SK-N-SH (cell line): Measurements from ENCODE around the gene CST6. TPM values are rescaled to one million over a fixed set of nuclear protein-coding genes. Genes with fewer than 3 reads are reported as not detected.

ENCODE experiments used
- CTCF ChIA-PET: fragments of 300-600, 350-600 bp; formaldehyde crosslinking; extraction: SDS; loops from one replicate; lab custom pipeline; 2021; lab: Yijun Ruan, JAX
- POLR2A ChIA-PET: fragments of 350-600 bp; sonication (Branson Sonifier 250); formaldehyde crosslinking; extraction: SDS; loops from one replicate; lab custom pipeline; 2020; ENCODE audit warnings: antibody characterized with exemption, inconsistent platforms; lab: Yijun Ruan, JAX
- DNase-seq: peaks from one replicate; pipeline ENCODE4 v3.0.0; 2012
- H2AFZ ChIP-seq: fragments of 200-600 bp; sonication (generic); 2 replicates; pipeline ENCODE4 v1.8.1; 2016; ENCODE audit warnings: antibody characterized with exemption, mild to moderate bottlenecking, low read depth
- H3F3A ChIP-seq: fragments of 200-600 bp; sonication (generic); replicated peaks from 2 replicates; pipeline ENCODE3; 2016; ENCODE audit warnings: antibody characterized with exemption, mild to moderate bottlenecking; ENCODE audit not compliant: insufficient read depth
- H3K27ac ChIP-seq, 2 experiments: fragments of 200-500 bp in 1 of 2; fragments of 200-600 bp in 1 of 2; sonication (Bioruptor generic) in 1 of 2; sonication (generic), shearing (Covaris generic) in 1 of 2; 2 replicates each; pipeline versions ENCODE4 v1.5.1 to v1.6.1; 2014 to 2016; ENCODE audit warnings: low read depth in 2 of 2, inconsistent platforms in 1 of 2, low read length in 1 of 2, mild to moderate bottlenecking in 1 of 2, mixed read lengths in 1 of 2
- H3K27me3 ChIP-seq: fragments of 200-600 bp; sonication (generic), shearing (Covaris generic); 2 replicates; pipeline ENCODE4 v1.6.1; 2016; ENCODE audit warnings: mixed run types; ENCODE audit not compliant: insufficient read depth
- H3K36me3 ChIP-seq, 2 experiments: fragments of 200-500 bp in 1 of 2; fragments of 200-600 bp in 1 of 2; sonication (Bioruptor generic) in 1 of 2; sonication (generic) in 1 of 2; replicated peaks in 1 of 2; 2 replicates each; pipeline versions ENCODE3 to v1.5.1; 2014 to 2016; ENCODE audit warnings: low read length in 1 of 2, mild to moderate bottlenecking in 1 of 2; ENCODE audit not compliant: insufficient read depth in 2 of 2, control insufficient read depth in 1 of 2
- H3K4me1 ChIP-seq, 2 experiments: fragments of 200-500 bp in 1 of 2; fragments of 200-600 bp in 1 of 2; sonication (Bioruptor generic) in 1 of 2; sonication (generic), shearing (Covaris generic) in 1 of 2; 2 replicates each; pipeline versions ENCODE4 v1.5.1 to v1.6.1; 2014 to 2016; ENCODE audit warnings: low read depth in 1 of 2, low read length in 1 of 2, mixed run types in 1 of 2; ENCODE audit not compliant: insufficient read depth in 2 of 2, control insufficient read depth in 1 of 2
- H3K4me2 ChIP-seq: fragments of 200-600 bp; sonication (generic), shearing (Covaris generic); 2 replicates; pipeline ENCODE4 v1.6.1; 2017; ENCODE audit warnings: mixed run types
- H3K4me3 ChIP-seq, 2 experiments: fragments of 200-500 bp in 1 of 2; fragments of 200-600 bp in 1 of 2; sonication (Bioruptor generic) in 1 of 2; sonication (generic), shearing (Covaris generic) in 1 of 2; 2 replicates each; pipeline versions ENCODE4 v1.5.1 to v1.8.1; 2014 to 2016; ENCODE audit warnings: low read depth in 2 of 2, inconsistent platforms in 1 of 2, low read length in 1 of 2, mild to moderate bottlenecking in 1 of 2, mixed read lengths in 1 of 2, moderate library complexity in 1 of 2
- H3K79me2 ChIP-seq: fragments of 200-600 bp; sonication (generic); 2 replicates; pipeline ENCODE4 v1.8.1; 2017; ENCODE audit warnings: mild to moderate bottlenecking; ENCODE audit not compliant: insufficient read depth
- H3K9ac ChIP-seq: fragments of 200-600 bp; sonication (generic); 2 replicates; pipeline ENCODE4 v1.6.1; 2017; ENCODE audit warnings: mixed run types
- H3K9me2 ChIP-seq: fragments of 200-600 bp; sonication (generic); 2 replicates; pipeline ENCODE4 v1.6.1; 2017; ENCODE audit warnings: mixed run types
- H3K9me3 ChIP-seq: fragments of 200-600 bp; sonication (generic); 2 replicates; pipeline ENCODE4 v1.6.1; 2017; ENCODE audit warnings: mixed run types, mild to moderate bottlenecking, moderate library complexity
- H4K20me1 ChIP-seq: fragments of 200-600 bp; sonication (generic); 2 replicates; pipeline ENCODE4 v1.6.1; 2017; ENCODE audit warnings: mild to moderate bottlenecking, mixed run types; ENCODE audit not compliant: insufficient read depth
- ELF1 ChIP-seq: IDR thresholded peaks from 2 replicates; pipeline ENCODE4 v1.4.0; 2012
- EP300 ChIP-seq, 2 experiments: IDR thresholded peaks; 2 replicates each; pipeline versions ENCODE4 v1.4.0 to v1.6.1; 2012; ENCODE audit warnings: borderline replicate concordance in 1 of 2, low read depth in 1 of 2, low read length in 1 of 2
- GABPA ChIP-seq: IDR thresholded peaks from 2 replicates; pipeline ENCODE4 v1.4.0; 2012; ENCODE audit warnings: low read depth, mild to moderate bottlenecking
- JUND ChIP-seq: IDR thresholded peaks from 2 replicates; pipeline ENCODE4 v1.4.0; 2012
- MEF2A ChIP-seq: IDR thresholded peaks from 2 replicates; pipeline ENCODE4 v1.4.0; 2012; ENCODE audit warnings: low read depth, borderline replicate concordance
- NFIC ChIP-seq: IDR thresholded peaks from 2 replicates; pipeline ENCODE4 v1.4.0; 2012; ENCODE audit warnings: borderline replicate concordance
- RXRA ChIP-seq: IDR thresholded peaks from 2 replicates; pipeline ENCODE4 v1.4.0; 2012; ENCODE audit warnings: low read depth, mild to moderate bottlenecking, borderline replicate concordance
- SMC3 ChIP-seq: IDR thresholded peaks from 2 replicates; pipeline ENCODE4 v1.6.1; 2012; ENCODE audit warnings: low read depth, low read length, improper control_type of control experiment
- TEAD4 ChIP-seq: IDR thresholded peaks from 2 replicates; pipeline ENCODE4 v1.4.0; 2012; ENCODE audit warnings: mild to moderate bottlenecking, borderline replicate concordance; ENCODE audit not compliant: insufficient read depth
- YY1 ChIP-seq: IDR thresholded peaks from 2 replicates; pipeline ENCODE4 v1.4.0; 2012; ENCODE audit warnings: low read depth, mild to moderate bottlenecking
- WGBS: methylation state at CpG from one replicate; pipeline ENCODE4 v1.1.6; 2017; ENCODE audit warnings: low lambda C conversion rate; 5-methylcytosine and 5-hydroxymethylcytosine counted together
- polyA plus RNA-seq, 3 experiments: library from polyadenylated mRNA; depleted of rRNA; stranded (reverse); fragments of >200 nt; gene quantifications; 2 replicates each; pipeline ENCODE4 v1.2.3, GENCODE V29; 2012
- TF ChIP-seq, protein P1 (sequence below): IDR thresholded peaks from 2 replicates; pipeline ENCODE4 v1.6.1; 2012; ENCODE audit warnings: mild to moderate bottlenecking, low read depth, low read length, moderate library complexity
- TF ChIP-seq, protein P2 (sequence below): IDR thresholded peaks from 2 replicates; pipeline ENCODE4 v1.4.0; 2012; ENCODE audit warnings: low read depth
- TF ChIP-seq, protein P3 (sequence below): fragments of 150-350 bp; IDR thresholded peaks from 2 replicates; pipeline ENCODE4 v1.6.1; 2017; ENCODE audit warnings: antibody characterized with exemption, low read length, low read depth, borderline replicate concordance

Gene CST6
- 0.60 and 0.90 TPM in 2 replicates for polyA plus RNA-seq (2012; rRNA removed)
- 0.24 and 0.52 TPM in 2 replicates for polyA plus RNA-seq (2012; cell fraction: cytosol; rRNA removed)
- 0.28 and 0.71 TPM in 2 replicates for polyA plus RNA-seq (2012; cell fraction: nucleus; rRNA removed)

DNA sequence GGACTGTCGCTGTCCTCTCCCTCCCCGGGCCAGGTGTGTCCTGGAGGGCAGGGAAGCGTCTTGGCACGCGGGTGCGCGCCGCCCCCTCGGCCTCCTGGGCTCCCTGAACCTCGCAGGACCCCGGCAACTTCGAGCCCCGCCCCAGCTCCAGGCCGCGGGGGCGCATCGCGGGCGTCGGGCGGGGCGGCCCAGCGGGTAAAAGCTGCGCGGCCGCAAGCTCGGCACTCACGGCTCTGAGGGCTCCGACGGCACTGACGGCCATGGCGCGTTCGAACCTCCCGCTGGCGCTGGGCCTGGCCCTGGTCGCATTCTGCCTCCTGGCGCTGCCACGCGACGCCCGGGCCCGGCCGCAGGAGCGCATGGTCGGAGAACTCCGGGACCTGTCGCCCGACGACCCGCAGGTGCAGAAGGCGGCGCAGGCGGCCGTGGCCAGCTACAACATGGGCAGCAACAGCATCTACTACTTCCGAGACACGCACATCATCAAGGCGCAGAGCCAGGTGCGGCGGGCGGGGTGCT lies at the start of gene CST6:
CST6 (plus strand) TSS at position 224 of the 519 bp plus-strand sequence; CDS start at position 261, 37 bp downstream.
- Histone ChIP-seq H4K20me1 (no peaks in the 10 kb centered on the region), H3K27ac (peak within 1 kb of the TSS in 1 of 2 experiments; percentile 10; a peak in 1 of 4 replicates), H3K4me1 (peaks cover 15 to 29% of the 10 kb centered on the region in 2 experiments; a peak in 3 of 4 replicates), H3K9me2 (no peaks in the 10 kb centered on the region)
- TF ChIP-seq EP300 (IDR thresholded peaks at IDR 0.05; ENCODE audit: borderline replicate concordance in 1 of 2, low read depth in 1 of 2, low read length in 1 of 2) (no peak), YY1 (no peak), SMC3 (no peak), TEAD4 (no peak), ELF1 (no peak), NFIC (no peak), JUND (no peak), GABPA (no peak), RXRA (no peak), MEF2A (no peak)
- TF ChIP-seq, protein P1, sequence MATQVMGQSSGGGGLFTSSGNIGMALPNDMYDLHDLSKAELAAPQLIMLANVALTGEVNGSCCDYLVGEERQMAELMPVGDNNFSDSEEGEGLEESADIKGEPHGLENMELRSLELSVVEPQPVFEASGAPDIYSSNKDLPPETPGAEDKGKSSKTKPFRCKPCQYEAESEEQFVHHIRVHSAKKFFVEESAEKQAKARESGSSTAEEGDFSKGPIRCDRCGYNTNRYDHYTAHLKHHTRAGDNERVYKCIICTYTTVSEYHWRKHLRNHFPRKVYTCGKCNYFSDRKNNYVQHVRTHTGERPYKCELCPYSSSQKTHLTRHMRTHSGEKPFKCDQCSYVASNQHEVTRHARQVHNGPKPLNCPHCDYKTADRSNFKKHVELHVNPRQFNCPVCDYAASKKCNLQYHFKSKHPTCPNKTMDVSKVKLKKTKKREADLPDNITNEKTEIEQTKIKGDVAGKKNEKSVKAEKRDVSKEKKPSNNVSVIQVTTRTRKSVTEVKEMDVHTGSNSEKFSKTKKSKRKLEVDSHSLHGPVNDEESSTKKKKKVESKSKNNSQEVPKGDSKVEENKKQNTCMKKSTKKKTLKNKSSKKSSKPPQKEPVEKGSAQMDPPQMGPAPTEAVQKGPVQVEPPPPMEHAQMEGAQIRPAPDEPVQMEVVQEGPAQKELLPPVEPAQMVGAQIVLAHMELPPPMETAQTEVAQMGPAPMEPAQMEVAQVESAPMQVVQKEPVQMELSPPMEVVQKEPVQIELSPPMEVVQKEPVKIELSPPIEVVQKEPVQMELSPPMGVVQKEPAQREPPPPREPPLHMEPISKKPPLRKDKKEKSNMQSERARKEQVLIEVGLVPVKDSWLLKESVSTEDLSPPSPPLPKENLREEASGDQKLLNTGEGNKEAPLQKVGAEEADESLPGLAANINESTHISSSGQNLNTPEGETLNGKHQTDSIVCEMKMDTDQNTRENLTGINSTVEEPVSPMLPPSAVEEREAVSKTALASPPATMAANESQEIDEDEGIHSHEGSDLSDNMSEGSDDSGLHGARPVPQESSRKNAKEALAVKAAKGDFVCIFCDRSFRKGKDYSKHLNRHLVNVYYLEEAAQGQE = no peak
- TF ChIP-seq, protein P2, sequence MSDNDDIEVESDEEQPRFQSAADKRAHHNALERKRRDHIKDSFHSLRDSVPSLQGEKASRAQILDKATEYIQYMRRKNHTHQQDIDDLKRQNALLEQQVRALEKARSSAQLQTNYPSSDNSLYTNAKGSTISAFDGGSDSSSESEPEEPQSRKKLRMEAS = no peak
- TF ChIP-seq, protein P3, sequence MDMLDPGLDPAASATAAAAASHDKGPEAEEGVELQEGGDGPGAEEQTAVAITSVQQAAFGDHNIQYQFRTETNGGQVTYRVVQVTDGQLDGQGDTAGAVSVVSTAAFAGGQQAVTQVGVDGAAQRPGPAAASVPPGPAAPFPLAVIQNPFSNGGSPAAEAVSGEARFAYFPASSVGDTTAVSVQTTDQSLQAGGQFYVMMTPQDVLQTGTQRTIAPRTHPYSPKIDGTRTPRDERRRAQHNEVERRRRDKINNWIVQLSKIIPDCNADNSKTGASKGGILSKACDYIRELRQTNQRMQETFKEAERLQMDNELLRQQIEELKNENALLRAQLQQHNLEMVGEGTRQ = no peak
- TF ChIP-seq, all 33 proteins: peak for 0
- peaks cover 10% of the 10 kb centered on the region; the same call in 1 of the 2 replicates for H3K79me2 ChIP-seq
- H3K4me3 ChIP-seq = no peak within 1 kb of the TSS
- 70% methylated on average over 26 of the region's 61 CpGs for WGBS
- no peaks in the 10 kb centered on the region for H3K36me3 ChIP-seq
- H2AFZ ChIP-seq = no peak within 1 kb of the TSS
- H3K9ac ChIP-seq = no peak within 1 kb of the TSS
- H3K4me2 ChIP-seq = no peak within 1 kb of the TSS
- peak; percentile 52 for DNase-seq
- H3K9me3 ChIP-seq = no peaks in the 10 kb centered on the region
- H3F3A ChIP-seq = peaks cover 43% of the 10 kb centered on the region
- POLR2A ChIA-PET = no interaction called here
- CTCF ChIA-PET = interaction anchor here (0.7 to 4.3 kb wide), 4 partner anchors 9 to 56 kb away, joined by 3 to 36 read pairs (median 8); partner anchors contain the start of genes BANF1 and EIF1AD
- H3K27me3 ChIP-seq = no peaks in the 10 kb centered on the region
